ENCODE measurements around the gene INPP5A. TPM values are rescaled to one million over a fixed set of nuclear protein-coding genes. Genes with fewer than 3 reads are reported as not detected.

INPP5A gene
- total RNA-seq, 2 donors from 2014 or later: 20.7 to 26.7 TPM

GRCh38 chr10:132619927-132620326 is 82.3 kb downstream of the INPP5A start:
- TF ChIP-seq CTCF (conservative IDR thresholded peaks at IDR 0.05): no peak
- peaks cover 31% of the 10 kb centered on the region for H3K36me3 Mint-ChIP-seq (ENCODE audit: low read depth)

GRCh38 chr10:132624061-132624846 is 86.7 kb downstream of the INPP5A start:
- Histone ChIP-seq H3K27ac (ENCODE audit: low read depth, low read length) (no peak overlapping the region), H3K4me1 (ENCODE audit: control insufficient read depth, insufficient read depth, low read length) (no peaks in the 10 kb centered on the region), H3K36me3 (ENCODE audit: control insufficient read depth, insufficient read depth, low read length) (no peaks in the 10 kb centered on the region), H3K27me3 (ENCODE audit: control insufficient read depth, insufficient read depth, low read length, poor library complexity, severe bottlenecking) (no peaks in the 10 kb centered on the region), H3K9me3 (ENCODE audit: control insufficient read depth, low read length) (peaks cover 28% of the 10 kb centered on the region), H3K9ac (ENCODE audit: extremely low read depth, low read length, poor library complexity, severe bottlenecking) (no peak overlapping the region), H3K4me3 (ENCODE audit: low read length) (no peak overlapping the region)
- peaks cover 8% of the 10 kb centered on the region for H3K4me1 Mint-ChIP-seq
- peaks cover 4% of the 10 kb centered on the region for H3K27me3 Mint-ChIP-seq (ENCODE audit: insufficient read depth)
- no peak for DNase-seq
- 90 to 96% methylated on average over 17 to 31 of the region's 31 CpGs for WGBS, 2 experiments (ENCODE audit: insufficient coverage in 1 of 2, insufficient read length in 1 of 2)
- no peak overlapping the region for H3K27ac Mint-ChIP-seq
- no peak for TF ChIP-seq CTCF (conservative IDR thresholded peaks at IDR 0.05)
- H3K9me3 Mint-ChIP-seq: peaks cover 29% of the 10 kb centered on the region
- H3K36me3 Mint-ChIP-seq (ENCODE audit: low read depth): peaks cover 6% of the 10 kb centered on the region
- no peak overlapping the region for H3K4me3 Mint-ChIP-seq

More at GRCh38 chr10:132619927-132620326, 82.3 kb downstream of the INPP5A start:
- Histone ChIP-seq H3K27ac (ENCODE audit: low read depth, low read length) (no peak overlapping the region), H3K4me1 (ENCODE audit: control insufficient read depth, insufficient read depth, low read length) (no peaks in the 10 kb centered on the region), H3K4me3 (ENCODE audit: low read length) (no peak overlapping the region), H3K27me3 (ENCODE audit: control insufficient read depth, insufficient read depth, low read length, poor library complexity, severe bottlenecking) (no peaks in the 10 kb centered on the region), H3K9ac (ENCODE audit: extremely low read depth, low read length, poor library complexity, severe bottlenecking) (no peak overlapping the region), H3K36me3 (ENCODE audit: control insufficient read depth, insufficient read depth, low read length) (no peaks in the 10 kb centered on the region), H3K9me3 (ENCODE audit: control insufficient read depth, low read length) (peaks cover 39% of the 10 kb centered on the region)
- DNase-seq: no peak
- Mint-ChIP-seq H3K4me3 (no peak overlapping the region), H3K27me3 (ENCODE audit: insufficient read depth) (peaks cover 16% of the 10 kb centered on the region), H3K9me3 (peaks cover 39% of the 10 kb centered on the region), H3K27ac (no peak overlapping the region), H3K4me1 (no peaks in the 10 kb centered on the region)
- 90% methylated on average over 2 of the region's 2 CpGs for WGBS, 2 experiments (ENCODE audit: insufficient coverage in 1 of 2, insufficient read length in 1 of 2)

GRCh38 chr10:132624847-132625471 is 87.4 kb downstream of the INPP5A start:
- Histone ChIP-seq H3K9ac (ENCODE audit: extremely low read depth, low read length, poor library complexity, severe bottlenecking) (no peak overlapping the region), H3K4me1 (ENCODE audit: control insufficient read depth, insufficient read depth, low read length) (no peaks in the 10 kb centered on the region), H3K4me3 (ENCODE audit: low read length) (no peak overlapping the region), H3K27ac (ENCODE audit: low read depth, low read length) (no peak overlapping the region), H3K27me3 (ENCODE audit: control insufficient read depth, insufficient read depth, low read length, poor library complexity, severe bottlenecking) (no peaks in the 10 kb centered on the region), H3K36me3 (ENCODE audit: control insufficient read depth, insufficient read depth, low read length) (no peaks in the 10 kb centered on the region), H3K9me3 (ENCODE audit: control insufficient read depth, low read length) (peaks cover 21% of the 10 kb centered on the region)
- no peak for TF ChIP-seq CTCF (conservative IDR thresholded peaks at IDR 0.05)
- 71 to 87% methylated on average over 7 to 11 of the region's 12 CpGs for WGBS, 2 experiments (ENCODE audit: insufficient coverage in 1 of 2, insufficient read length in 1 of 2)
- peak overlapping the region; percentile 13 for H3K27ac Mint-ChIP-seq
- no peak overlapping the region for H3K4me3 Mint-ChIP-seq
- peaks cover 6% of the 10 kb centered on the region for H3K36me3 Mint-ChIP-seq (ENCODE audit: low read depth)
- peaks cover 6% of the 10 kb centered on the region for H3K27me3 Mint-ChIP-seq (ENCODE audit: insufficient read depth)
- DNase-seq: no peak
- H3K9me3 Mint-ChIP-seq: peaks cover 21% of the 10 kb centered on the region
- H3K4me1 Mint-ChIP-seq: peaks cover 8% of the 10 kb centered on the region
